NAMALWA (cell line): ENCODE measurements around the gene CHRNA5.
"Not testable (repeated sequence)": the region's sequence is repeated elsewhere in the genome, so short reads cannot be mapped to it uniquely, and the experiment has no call there.

ENCODE experiments used
- DNase-seq: peaks from one replicate; pipeline ENCODE4 v3.0.0-alpha.2; 2015; ENCODE audit warnings: low spot score

CHRNA5 gene

DNA sequence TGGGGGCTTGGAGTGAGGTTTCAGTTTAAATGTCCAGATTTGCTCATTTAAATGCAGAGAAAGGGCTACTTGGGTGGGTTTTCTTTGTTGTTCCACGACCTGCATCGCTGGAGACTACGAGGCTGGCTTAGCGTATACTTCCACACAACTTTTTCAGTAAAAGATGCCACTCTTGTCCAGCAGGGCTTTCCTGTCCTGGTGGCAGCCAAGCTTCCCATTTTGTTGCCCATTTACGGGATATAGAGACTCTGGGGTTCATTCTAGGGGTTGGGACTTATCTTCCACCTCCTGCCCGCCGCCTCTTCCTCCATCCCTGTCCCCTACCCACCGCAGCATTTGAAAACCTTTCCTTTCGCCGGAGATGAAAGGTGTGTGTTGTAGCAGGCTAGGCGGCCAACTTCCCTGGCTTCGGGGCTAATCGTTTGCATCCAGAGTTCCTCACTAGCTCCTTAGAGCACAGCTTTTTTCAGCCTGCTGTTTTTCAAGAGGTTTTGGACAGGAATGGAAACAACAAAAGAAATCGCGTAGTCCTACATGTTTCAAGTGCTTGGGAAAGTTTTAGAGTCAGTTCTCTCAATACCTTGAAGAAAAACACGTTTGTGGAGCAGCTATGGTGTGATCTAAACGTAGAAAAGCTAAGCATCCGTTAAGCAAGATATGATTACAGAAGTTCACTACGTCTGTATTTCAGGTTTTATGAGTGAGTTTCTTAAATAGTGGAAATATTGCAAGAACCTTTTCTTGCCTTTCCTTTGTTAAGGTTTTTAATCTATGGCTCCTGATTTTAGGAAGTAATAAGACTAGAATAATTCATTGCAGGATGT, 843 bp downstream of the CHRNA5 start:
- no peak for DNase-seq

- DNase-seq = no peak
These were observed 2.2 kb downstream of the CHRNA5 start for GRCh38 chr15:78567531-78567930.

- peak; percentile 15 for DNase-seq
These were observed 5.4 kb downstream of the CHRNA5 start for GRCh38 chr15:78570710-78571109.

- no peak for DNase-seq
These were observed 6.1 kb downstream of the CHRNA5 start for GRCh38 chr15:78571382-78571781.

DNA sequence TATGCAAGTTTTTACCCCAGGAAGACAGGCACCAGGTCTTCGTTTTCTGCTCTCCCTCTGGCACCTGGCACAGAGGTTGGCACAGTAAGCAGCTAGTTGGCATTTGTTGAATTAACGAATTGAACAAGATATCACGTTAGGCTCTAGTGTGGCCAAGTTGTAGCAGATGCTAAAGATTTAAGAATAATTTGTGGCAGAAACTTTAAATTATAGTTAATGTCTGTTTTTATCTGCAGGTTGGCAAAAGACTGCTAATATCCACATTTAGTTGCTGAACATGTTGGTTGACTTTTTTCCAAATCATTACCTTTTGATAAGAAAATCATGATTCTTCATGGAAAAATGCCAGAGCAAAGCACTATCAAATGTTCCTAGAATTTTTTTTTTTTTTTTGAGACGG, 8.1 kb downstream of the CHRNA5 start:
- DNase-seq = no peak

GRCh38 chr15:78574944-78575343, 9.6 kb downstream of the CHRNA5 start:
- DNase-seq = no peak

GRCh38 chr15:78597583-78597982, 32.3 kb downstream of the CHRNA5 start:
- DNase-seq = no peak

- DNase-seq = no peak
These were observed 33.0 kb downstream of the CHRNA5 start for GRCh38 chr15:78598348-78598747.

DNA sequence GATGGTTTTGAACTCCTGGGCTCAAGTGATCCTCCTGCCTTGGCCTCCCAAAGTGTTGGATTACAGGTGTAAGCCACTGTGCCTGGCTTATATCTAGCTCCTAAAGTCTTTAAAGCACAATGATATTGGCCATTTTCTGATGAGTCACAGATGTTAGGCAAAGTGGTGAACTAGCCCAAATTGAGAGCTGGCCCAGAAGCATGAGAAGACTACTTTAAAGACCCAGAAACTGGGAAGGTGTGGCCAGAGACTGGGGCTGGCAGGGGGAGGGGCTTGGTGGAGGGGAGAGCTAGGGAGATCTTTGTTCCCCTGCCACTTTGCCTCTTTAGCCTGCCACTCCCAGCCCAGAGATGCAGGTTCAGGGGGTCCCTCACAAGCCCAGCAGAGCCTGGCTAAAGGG, 33.9 kb downstream of the CHRNA5 start:
- DNase-seq = no peak

GRCh38 chr15:78603467-78603866, 38.1 kb downstream of the CHRNA5 start:
- DNase-seq = no peak

DNA sequence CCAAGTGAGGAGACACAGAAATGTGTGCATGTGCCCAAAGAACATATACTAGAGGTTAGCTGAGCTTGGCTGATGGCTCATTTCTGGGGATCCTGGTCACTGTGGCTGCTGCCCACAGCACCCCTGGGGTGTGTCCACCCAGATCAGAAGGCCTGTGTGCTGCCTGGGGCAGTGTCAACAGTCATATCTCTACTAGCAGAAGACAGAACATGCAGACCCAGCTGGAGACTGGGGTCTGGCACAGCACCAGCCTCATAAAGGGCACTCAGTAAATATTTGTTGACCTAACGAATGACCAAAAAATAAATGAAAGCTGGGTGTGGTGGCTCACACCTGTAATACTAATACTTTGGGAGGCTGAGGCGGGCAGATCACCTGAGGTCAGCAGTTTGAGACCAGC, 39.1 kb downstream of the CHRNA5 start:
- DNase-seq = no peak

GRCh38 chr15:78605201-78605600, 39.9 kb downstream of the CHRNA5 start:
- DNase-seq = no peak

- DNase-seq = no peak
These were observed 40.4 kb downstream of the CHRNA5 start for GRCh38 chr15:78605680-78606079.

- DNase-seq = not testable (repeated sequence)
These were observed 44.2 kb downstream of the CHRNA5 start for GRCh38 chr15:78609551-78609950.

DNA sequence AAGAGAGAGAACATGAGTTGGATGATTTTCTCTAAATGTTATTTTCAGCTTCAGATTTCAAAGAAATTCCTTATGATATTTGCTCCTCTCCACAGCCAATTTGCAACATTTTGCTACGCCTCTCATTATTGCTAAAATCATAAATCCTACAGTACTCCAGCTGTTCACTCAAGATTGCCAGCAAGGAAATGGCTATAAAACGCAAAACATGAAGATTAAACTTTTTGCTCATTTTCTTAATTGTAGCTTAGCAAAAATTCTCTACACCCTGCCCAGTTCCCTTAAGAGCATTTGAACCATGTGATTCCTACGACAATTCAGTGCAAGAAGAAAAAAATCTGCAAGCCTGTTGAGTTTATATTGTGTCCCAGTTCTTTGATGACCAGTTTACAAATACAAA, 48.7 kb downstream of the CHRNA5 start:
- no peak for DNase-seq

DNA sequence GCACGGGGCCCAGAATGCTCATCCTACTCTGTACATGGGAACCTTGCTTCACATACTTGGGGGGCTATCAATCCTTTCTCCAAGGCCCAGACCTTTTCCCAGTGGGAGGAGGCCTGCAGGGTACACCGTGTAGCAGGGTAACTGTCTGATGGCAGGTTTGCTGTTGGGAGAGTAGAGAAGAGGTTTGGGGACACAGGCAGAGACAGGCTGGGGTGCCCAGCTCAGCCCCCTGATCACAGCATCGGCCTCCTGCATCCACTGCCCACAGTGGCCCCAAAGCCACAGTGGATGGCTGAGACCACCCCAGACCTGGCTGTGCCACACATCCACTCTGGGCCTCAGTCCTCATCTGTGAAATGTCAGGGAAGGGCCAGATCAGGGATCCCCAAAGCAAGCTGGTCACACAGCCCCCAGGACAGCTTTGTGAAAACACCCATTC, 49.9 kb downstream of the CHRNA5 start:
- no peak for DNase-seq

DNA sequence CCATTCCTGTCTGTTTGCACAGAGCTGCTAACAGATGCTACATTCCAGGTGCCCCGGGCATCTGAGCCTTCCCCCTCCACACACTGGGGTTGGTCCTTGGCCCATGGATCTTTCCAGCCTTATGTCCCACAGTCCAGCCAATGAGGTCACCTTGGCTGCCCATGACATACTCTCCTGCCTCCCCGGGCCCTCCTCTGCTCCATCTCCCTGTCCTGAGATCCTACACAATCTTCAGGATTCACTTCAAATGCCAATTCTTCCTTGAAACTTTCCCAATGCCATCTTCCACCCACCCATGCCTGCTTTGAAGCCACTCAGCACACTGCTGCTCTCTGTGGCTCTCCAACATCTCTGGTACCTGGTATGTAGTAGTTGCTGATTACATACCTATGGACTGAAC, 51.2 kb downstream of the CHRNA5 start:
- no peak for DNase-seq

- no peak for DNase-seq
These were observed 51.8 kb downstream of the CHRNA5 start for GRCh38 chr15:78617076-78617475.

GRCh38 chr15:78617516-78617915, 52.2 kb downstream of the CHRNA5 start:
- no peak for DNase-seq

DNA sequence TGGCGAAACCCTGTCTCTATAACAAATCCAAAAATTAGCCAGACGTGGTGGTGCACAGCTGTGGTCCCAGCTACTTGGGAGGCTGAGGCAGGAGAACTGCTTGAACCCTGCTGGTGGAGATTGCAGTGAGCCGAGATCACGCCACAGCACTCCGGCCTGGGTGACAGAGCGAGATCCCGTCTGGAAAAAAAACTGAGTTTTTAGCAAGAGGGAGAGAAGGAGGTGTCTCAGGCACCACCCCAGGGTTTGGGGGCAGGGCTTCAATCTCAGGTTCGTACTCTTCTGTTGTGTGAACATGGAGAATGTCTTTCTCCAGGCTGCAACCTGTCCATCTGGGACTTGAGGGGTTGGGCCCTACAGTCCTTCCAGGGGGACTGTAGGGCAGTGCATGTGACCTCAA, 52.7 kb downstream of the CHRNA5 start:
- no peak for DNase-seq

DNA sequence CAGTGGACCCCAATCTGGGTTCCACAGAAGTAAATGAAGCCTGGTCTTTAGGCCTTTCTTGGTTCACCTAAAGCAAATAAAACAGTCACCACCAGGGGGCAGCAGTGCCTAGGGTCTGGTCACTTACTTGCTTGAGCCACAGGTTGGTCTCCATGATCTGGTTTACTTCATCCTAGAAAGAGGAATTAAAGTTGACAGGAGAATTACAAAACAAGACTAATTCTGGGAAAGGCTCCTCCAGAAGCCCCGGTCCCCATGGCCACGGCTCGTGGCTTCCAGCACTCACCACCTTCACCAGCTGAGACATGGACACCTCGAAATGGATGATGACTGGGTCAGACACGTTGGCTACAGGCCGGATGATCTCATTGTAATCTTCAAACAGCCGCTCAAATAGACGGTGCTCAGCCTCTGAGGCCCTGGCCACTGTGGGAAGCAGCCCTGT, 53.2 kb downstream of the CHRNA5 start:
- DNase-seq = peak; percentile 87

DNA sequence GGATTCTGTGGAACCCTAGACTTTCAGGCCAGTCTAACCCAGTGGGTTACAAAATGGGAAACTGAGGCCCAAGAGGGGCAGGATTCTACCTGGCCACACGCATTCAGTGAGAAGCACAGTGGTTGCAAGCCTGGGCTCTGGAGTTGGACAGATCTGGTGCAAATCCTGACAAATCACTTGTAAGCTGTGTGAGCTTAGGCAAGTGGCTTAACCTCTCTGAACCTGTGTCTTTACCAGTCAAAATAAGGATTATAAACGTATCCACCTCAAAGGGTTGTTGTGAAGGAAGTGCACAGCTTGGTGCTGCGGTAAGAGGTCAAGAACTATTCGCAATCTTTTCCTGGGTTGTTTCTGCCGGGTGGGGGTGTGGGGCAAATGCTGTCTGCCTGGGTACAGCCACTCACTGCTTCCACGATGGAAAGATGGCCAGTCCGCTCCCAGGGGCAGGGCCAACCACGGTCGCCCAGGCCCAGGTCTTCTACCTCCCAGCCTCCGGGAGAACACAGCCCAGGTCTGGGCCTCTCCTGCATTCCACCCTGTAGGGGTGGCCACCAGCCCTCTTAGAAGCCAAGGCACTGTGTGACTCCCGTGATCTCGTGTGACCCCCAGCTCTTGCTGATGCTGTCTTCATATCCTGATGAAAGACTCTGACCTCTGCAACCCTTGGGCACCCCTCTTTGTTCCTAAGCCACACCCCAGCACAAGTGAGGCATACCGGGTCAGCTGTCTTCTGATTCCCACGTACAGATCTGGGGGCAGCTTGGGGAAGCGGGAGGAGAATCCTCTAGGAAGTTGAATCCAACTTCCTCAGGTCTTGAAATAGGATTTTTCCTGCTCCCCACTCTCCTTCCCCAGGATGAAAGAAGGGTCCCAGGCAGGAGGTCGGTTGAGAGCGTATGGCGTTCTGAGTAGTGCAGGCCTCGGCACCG, 54.0 kb downstream of the CHRNA5 start:
- no peak for DNase-seq

GRCh38 chr15:78620021-78620526, 54.8 kb downstream of the CHRNA5 start:
- DNase-seq = no peak
